ENCODE data around the gene ABHD17B. TPM values are rescaled to one million over a fixed set of nuclear protein-coding genes. Genes with fewer than 3 reads are reported as not detected.

Gene ABHD17B
- total RNA-seq, 3 donors from 2014 or later (not counting 1 experiment from before 2014, with no cell fraction given) = 28.7 to 34.4 (median 30.3) TPM

GRCh38 chr9:71820403-71820921 lies 90.5 kb downstream of the ABHD17B start:
- H3K27ac Mint-ChIP-seq = no peak overlapping the region
- TF ChIP-seq CTCF (IDR thresholded peaks at IDR 0.05) = no peak
- intact Hi-C loops (cut with micrococcal nuclease) = no loop called here

GRCh38 chr9:71819115-71819739 lies 91.8 kb downstream of the ABHD17B start:
- Histone ChIP-seq H3K9me3 (ENCODE audit: control insufficient read depth, insufficient read depth, low read length) (no peaks in the 10 kb centered on the region), H3K27ac (ENCODE audit: low read length) (no peak overlapping the region), H3K4me3 (ENCODE audit: low read length) (no peak overlapping the region), H3K27me3 (ENCODE audit: control insufficient read depth, insufficient read depth, low read length) (no peaks in the 10 kb centered on the region), H3K36me3 (ENCODE audit: control insufficient read depth, insufficient read depth, low read length) (no peaks in the 10 kb centered on the region), H3K4me1 (ENCODE audit: control insufficient read depth, insufficient read depth, low read length) (peaks cover 4% of the 10 kb centered on the region)
- H3K27ac Mint-ChIP-seq = no peak overlapping the region
- 80% methylated on average over 7 of the region's 8 CpGs for WGBS (ENCODE audit: insufficient coverage)
- ATAC-seq (no peak), DNase-seq (peak in 1 of 2 donors; percentile 80)
- no peaks in the 10 kb centered on the region for H3K27me3 Mint-ChIP-seq (ENCODE audit: low read depth in 2 of 2)
- no peak overlapping the region for H3K4me3 Mint-ChIP-seq
- intact Hi-C loops (cut with micrococcal nuclease) = loop anchor here (1.0 to 5.0 kb wide), 2 partner anchors 77 to 215 kb away; no protein-coding TSS in a partner anchor
- H3K36me3 Mint-ChIP-seq = no peaks in the 10 kb centered on the region
- H3K4me1 Mint-ChIP-seq = peaks cover 10 to 15% of the 10 kb centered on the region in 2 donors
- no peaks in the 10 kb centered on the region for H3K9me3 Mint-ChIP-seq
- TF ChIP-seq CTCF (IDR thresholded peaks at IDR 0.05) = peak; percentile 89

More at GRCh38 chr9:71820403-71820921, 90.5 kb downstream of the ABHD17B start:
- Mint-ChIP-seq H3K9me3 (no peaks in the 10 kb centered on the region), H3K4me1 (peaks cover 10 to 15% of the 10 kb centered on the region in 2 donors), H3K36me3 (no peaks in the 10 kb centered on the region), H3K4me3 (no peak overlapping the region), H3K27me3 (ENCODE audit: low read depth in 2 of 2) (no peaks in the 10 kb centered on the region)
- Histone ChIP-seq H3K4me1 (ENCODE audit: control insufficient read depth, insufficient read depth, low read length) (peaks cover 4% of the 10 kb centered on the region), H3K36me3 (ENCODE audit: control insufficient read depth, insufficient read depth, low read length) (no peaks in the 10 kb centered on the region), H3K27ac (ENCODE audit: low read length) (no peak overlapping the region), H3K4me3 (ENCODE audit: low read length) (no peak overlapping the region), H3K9me3 (ENCODE audit: control insufficient read depth, insufficient read depth, low read length) (no peaks in the 10 kb centered on the region), H3K27me3 (ENCODE audit: control insufficient read depth, insufficient read depth, low read length) (no peaks in the 10 kb centered on the region)
- DNase-seq (no peak), ATAC-seq (no peak)
- WGBS (ENCODE audit: insufficient coverage) = 84% methylated on average over 5 of the region's 6 CpGs

- H3K4me3 Mint-ChIP-seq = peak overlapping the region; percentile 38
- peak in 1 of 2 donors; percentile 22 for DNase-seq
- 34% methylated on average over 8 of the region's 9 CpGs for WGBS (ENCODE audit: insufficient coverage)
- H3K4me3 ChIP-seq (ENCODE audit: low read length) = no peak overlapping the region
- no peak for ATAC-seq
- no peaks in the 10 kb centered on the region for H3K27me3 Mint-ChIP-seq (ENCODE audit: low read depth in 2 of 2)
- H3K27ac Mint-ChIP-seq = peak overlapping the region in 1 of 2 donors; percentile 3
- H3K9me3 ChIP-seq (ENCODE audit: control insufficient read depth, insufficient read depth, low read length) = no peaks in the 10 kb centered on the region
- H3K36me3 ChIP-seq (ENCODE audit: control insufficient read depth, insufficient read depth, low read length) = no peaks in the 10 kb centered on the region
- H3K27me3 ChIP-seq (ENCODE audit: control insufficient read depth, insufficient read depth, low read length) = no peaks in the 10 kb centered on the region
- TF ChIP-seq CTCF (IDR thresholded peaks at IDR 0.05) = no peak
- no peaks in the 10 kb centered on the region for H3K36me3 Mint-ChIP-seq
- peaks cover 10 to 15% of the 10 kb centered on the region in 2 donors for H3K4me1 Mint-ChIP-seq
- H3K27ac ChIP-seq (ENCODE audit: low read length) = no peak overlapping the region
- intact Hi-C loops (cut with micrococcal nuclease) = loop anchor here (5.0 kb wide), 1 partner anchor 75 kb away; no protein-coding TSS in a partner anchor
- no peaks in the 10 kb centered on the region for H3K9me3 Mint-ChIP-seq
- H3K4me1 ChIP-seq (ENCODE audit: control insufficient read depth, insufficient read depth, low read length) = peaks cover 4% of the 10 kb centered on the region
Observed at GRCh38 chr9:71816916-71817451, 94.0 kb downstream of the ABHD17B start.

Other genes starting within 250 kb of the ABHD17B start
- 100 to 1,000 TPM; 204 to 326 (median 230) TPM for gene CEMIP2, start 142.7 kb downstream of the ABHD17B start, total RNA-seq
- 10 to 100 TPM in 1 of 3 donors, 1 to 10 TPM in 2; 5.6 to 11.1 (median 9.2) TPM for gene C9orf85, start 446 bp upstream of the ABHD17B start, total RNA-seq
- gene C9orf57, start 149.4 kb upstream of the ABHD17B start, total RNA-seq = not detected
- gene GDA, start 238.2 kb upstream of the ABHD17B start, total RNA-seq = not detected